HPDE6-E6E7 (cell line): Measurements from ENCODE around the gene PPP2R3A.
"Not testable (repeated sequence)": the region's sequence is repeated elsewhere in the genome, so short reads cannot be mapped to it uniquely, and the experiment has no call there.

ENCODE experiments used
- DNase-seq: peaks from one replicate; pipeline ENCODE4 v3.0.0; 2011; ENCODE audit warnings: missing footprints; ENCODE audit errors: extremely low spot score

The PPP2R3A gene

DNA sequence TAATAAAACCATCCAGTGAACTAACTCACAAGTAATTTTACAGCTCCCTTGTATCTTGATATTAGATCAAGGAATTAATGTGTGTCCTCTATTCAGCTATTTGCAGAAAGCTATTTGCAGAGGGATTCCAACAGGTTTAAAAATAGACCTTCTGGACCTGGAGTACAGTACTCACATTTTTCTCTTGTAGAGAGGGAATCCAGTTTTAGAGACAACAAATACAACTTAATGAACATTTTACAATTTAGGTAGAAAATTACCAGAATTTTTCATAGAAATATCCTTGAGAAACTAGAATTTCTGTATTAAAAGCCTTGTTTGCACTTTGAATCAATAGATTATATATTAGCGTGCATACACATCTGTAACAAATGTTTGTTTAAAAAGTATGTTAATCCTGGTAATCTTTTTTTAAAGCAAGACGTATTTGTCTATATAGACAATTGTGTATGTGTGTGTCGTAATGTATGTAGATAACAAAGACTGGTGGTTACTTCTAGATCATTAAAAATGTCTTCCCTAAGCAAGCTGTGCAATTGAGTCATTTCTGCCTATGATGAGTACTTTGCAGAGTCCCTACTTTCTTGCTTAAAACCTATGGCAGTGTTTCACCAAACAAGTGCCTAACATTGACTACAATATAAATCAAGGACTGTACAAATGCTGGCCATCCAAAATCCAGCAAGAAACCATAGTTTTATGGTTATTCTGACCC, 57.9 kb downstream of the PPP2R3A start:
- no peak for DNase-seq

DNA sequence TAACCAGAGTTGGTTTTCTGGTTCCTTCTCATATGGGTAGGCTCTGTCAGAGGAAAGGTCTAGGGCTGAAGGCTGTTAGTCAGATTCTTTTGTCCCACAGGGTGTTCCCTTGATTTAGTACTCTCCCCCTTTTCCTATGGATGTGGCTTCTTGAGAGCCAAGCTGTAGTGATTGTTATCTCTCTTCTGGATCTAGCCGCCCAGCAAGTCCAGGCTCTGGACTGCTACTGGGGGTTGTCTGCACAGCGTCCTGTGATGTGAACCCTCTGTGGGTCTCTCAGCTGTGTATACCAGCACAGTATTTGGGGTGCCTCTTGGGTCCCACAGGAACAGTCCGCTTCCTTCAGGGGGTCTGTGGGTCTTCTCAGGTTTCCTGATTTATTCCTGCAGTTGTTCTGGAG, 70.8 kb downstream of the PPP2R3A start:
- no peak for DNase-seq

- no peak for DNase-seq
Observed at GRCh38 chr3:136038668-136039067, 73.1 kb downstream of the PPP2R3A start.

DNA sequence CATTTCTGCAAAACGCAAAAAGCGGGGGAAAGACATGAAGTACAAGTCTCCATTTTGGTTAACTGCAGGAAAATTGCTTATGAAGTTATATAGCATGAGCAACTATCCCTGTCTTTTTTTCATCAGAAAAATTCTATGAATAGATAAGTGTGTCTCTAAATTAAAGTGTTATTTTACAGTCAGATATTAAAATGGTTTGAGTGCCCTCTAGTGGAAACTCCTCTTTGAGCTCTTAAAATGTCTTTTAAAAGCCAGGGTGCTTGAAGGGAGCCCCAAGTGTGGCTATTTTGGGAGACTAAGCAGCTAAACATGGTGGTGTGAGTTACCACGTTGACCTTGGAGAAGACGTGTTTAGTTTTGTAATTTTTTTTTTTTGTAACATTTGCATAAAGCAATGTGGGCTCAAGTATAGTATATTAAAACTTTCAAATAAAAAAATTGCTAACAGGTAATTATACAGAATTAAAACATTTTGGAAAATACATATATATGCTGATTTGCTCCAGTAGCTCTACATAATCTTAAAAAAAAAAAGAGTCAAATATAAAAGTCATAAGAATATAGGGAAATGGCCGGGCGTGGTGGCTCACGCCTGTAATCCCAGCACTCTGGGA, 77.2 kb downstream of the PPP2R3A start:
- peak; percentile 25 for DNase-seq

- no peak for DNase-seq
Observed at GRCh38 chr3:136044980-136045745, 79.6 kb downstream of the PPP2R3A start.

- DNase-seq, result no peak
Observed at GRCh38 chr3:136048068-136048467, 82.5 kb downstream of the PPP2R3A start.

DNA sequence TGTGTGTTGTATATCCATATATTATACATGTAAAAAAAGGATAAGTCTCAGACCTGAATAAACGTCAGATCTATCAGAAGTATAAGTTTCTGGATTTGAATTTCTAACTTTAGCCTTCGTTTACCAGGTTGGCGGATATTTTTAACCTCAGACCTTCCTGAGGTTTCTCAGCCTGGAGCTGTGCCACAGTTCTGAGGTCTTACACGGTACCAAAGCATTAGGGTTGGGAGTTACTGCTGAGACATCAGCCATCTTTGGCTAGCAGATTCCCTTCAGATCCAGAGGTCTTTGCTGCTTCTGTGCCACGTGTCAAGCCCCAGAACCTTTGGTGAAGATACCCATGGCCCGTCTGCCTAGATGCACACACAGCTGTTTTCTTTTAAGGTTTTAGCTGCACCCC, 84.7 kb downstream of the PPP2R3A start:
- DNase-seq, result no peak

GRCh38 chr3:136055491-136055890, 90.0 kb downstream of the PPP2R3A start:
- DNase-seq, result no peak

DNA sequence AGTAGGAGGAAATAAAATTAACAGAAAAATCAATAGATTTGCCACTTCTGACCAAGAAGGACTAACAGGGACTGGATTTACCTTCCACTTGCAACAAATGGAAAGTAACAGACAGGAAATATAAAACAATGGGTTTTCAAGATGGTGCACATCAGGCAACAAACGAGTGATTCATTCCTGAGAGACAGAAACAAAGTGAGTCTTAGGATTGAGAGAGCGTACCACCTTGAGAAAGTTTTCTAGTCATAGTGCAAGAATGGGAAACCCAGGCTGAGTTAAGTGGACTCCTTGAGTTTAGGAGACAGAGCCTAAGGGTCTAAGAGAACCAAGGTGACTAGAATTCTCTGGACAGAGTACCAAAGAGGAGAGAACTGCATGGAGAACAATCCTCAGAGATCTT, 101.7 kb downstream of the PPP2R3A start:
- no peak for DNase-seq

DNA sequence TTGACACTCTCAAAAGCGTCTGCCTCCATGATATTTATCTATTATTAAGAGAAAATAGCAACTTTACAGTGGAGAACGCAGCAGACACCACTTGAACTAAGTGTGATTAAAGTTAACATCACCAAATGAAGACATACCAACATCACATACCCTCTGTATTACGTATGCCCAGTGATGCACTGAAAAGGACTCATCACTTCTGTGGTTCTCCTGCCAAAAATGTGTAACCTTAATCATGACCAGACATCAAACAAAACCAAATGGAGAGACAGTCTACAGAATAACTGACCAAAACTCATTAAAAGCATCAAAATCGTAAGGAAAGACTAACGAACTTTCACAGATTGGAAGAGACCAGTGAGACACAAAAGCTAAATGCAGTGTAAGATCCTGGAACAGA, 103.2 kb downstream of the PPP2R3A start:
- no peak for DNase-seq

DNA sequence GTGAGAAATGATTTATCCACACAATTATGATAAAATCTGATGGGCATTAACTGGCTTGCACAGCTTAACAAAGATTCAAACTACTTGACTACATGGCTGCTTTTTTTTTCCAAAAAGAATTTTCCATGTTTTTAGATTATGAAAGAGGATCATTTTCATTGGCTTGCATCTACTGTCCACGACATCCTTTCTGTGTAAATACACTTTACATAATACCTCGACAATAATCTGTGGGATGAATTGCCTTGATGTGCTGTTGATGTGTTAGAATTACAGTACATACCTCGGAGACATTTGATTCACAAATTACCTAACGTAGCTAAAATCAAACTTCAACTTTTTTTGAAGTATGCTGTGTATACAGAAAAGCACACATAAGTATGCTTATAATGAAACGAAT, 104.4 kb downstream of the PPP2R3A start:
- no peak for DNase-seq

- DNase-seq, result peak; percentile 15
Observed at GRCh38 chr3:136070334-136070733, 104.8 kb downstream of the PPP2R3A start.

- DNase-seq, result no peak
Observed at GRCh38 chr3:136070953-136071949, 105.7 kb downstream of the PPP2R3A start.

DNA sequence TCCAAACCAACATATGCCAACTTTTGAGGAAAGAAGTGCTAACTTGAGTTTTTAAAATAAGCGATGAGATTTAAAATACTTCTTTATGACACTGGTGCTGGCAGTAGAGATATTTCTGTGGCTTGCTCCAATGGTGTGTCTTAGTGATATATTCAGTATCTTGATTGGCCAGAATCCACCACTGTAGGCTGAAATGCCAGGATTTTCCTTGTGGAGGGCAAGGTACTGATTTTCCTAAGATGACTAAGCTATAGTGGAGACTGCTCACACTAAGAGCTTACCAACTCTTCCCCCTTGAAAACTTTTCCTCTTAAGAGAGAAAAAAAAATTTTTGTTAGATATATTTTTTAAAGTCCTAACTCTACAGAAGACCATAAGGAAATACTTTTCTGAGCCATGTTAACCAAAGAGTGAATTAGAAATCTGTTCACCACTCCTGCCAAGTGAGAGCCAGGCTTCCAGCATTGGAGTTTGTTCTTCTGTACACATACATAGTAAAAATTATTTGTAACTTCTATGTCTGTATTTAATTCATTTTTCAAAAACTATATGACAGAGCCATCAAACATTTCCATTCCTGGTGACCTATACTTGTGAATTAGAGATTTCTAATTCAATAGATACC, 109.1 kb downstream of the PPP2R3A start:
- DNase-seq, result no peak

DNA sequence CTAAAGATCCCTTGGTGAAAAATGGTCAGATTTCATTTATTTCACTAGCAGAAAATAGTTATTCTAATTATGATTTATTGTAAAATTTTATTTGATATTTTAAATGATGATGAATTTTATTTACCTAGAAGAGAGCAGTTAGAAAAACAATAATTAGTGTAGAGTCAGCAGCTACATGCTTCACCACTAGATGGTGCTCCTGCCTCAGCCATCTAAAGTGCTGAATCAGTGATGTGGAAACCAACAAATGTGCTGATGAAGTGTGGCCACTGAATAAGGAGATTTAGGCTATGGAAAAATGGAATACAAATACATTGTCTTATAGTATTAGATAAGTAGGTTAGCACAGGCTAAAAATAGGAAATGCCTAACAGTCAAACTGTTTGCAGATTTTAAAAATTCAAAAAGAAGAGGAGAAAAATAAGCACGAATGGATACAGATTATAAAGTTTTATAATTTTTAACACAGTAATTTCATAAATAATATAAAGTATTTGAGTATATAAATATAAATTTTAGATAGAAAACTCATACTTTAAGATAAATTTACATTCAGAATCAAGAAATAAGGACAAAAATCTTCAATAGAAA, 109.8 kb downstream of the PPP2R3A start:
- peak; percentile 15 for DNase-seq

DNA sequence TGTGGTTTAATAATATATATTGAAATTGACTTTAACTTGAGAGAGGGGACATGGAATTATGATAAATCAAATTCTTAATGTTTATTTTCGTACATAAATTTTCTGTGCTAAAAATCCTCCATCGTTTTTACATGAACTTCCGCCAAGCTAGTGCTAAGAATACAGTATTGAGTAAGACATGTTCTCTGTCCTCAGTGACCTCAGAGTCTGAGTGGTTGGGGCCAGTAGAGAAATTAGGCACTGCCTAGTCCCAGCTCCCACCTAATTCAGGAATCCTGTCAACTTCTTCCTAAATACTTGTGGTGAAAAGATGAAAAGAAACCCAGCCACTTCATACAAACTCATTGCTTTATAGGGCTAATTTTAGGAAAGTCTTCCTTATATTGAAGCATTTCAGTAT, 110.3 kb downstream of the PPP2R3A start:
- no peak for DNase-seq

- peak; percentile 10 for DNase-seq
Observed at GRCh38 chr3:136078421-136079364, 113.2 kb downstream of the PPP2R3A start.

DNA sequence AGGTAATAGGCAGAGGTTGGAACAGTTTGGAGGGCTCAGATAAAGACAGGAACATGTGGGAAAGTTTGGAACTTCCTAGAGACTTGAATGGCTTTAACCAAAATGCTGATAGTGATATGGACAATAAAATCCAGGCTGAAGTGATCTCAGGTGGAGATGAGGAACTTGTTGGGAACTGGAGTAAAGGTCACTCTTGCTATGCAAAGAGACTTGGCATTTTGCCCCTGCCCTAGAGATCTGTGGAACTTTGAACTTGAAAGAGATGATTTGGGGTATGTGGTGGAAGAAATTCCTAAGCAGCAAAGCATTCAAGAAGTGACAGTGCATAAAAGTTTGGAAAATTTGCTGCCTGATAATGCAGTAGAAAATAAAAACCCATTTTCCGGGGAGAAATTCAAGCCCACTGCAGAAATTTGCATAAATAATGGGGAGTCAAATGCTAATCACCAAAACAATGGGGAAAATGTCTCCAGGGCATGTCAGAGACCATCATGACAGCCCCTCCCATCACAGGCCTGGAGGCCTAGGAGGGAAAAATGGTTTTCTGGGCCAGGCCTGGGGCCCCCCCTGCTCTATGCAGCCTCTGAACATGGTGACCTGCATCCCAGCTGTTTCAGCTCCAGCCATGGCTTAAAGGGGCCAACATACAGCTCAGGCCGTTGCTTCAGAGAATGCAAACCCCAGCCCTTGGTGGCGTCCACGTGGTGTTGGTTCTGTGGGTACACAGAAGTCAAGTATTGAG, 118.3 kb downstream of the PPP2R3A start:
- DNase-seq, result not testable (repeated sequence)

GRCh38 chr3:136085067-136085466, 119.5 kb downstream of the PPP2R3A start:
- DNase-seq, result not testable (repeated sequence)
